ENCODE measurements around the gene FAIM. TPM values are rescaled to one million over a fixed set of nuclear protein-coding genes. Genes with fewer than 3 reads are reported as not detected.

FAIM gene
- total RNA-seq, 1 experiment from 2014 or later: 15.0 TPM

DNA sequence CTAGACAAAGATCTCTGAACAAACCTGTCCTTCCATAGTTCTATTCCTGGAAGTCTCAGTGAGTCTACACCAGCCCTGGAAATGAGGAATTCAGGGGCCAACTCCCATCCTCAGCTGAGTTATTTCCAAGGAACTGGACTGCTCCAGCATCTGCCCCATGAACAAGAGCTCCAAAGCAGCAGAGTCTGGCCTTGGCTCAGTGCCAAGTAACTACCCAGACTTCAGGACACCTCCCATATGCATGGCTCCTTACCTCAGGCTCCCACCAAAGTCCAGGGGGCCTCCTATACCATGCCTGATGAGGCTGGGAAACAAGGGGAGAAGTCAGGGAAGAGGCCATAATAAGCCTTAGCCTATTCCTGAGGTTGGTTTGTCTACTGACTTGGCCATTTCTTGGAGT, 45.0 kb downstream of the FAIM start:
- DNase-seq (ENCODE audit: unreplicated experiment): no peak
- H3K27ac Mint-ChIP-seq (ENCODE audit: low read depth, unreplicated experiment): no peak overlapping the region
- ChIA-PET POLR2A (interaction anchor here (0.5 to 1.6 kb wide), 5 partner anchors 8 to 220 kb away, joined by 3 to 4 read pairs (median 3); no protein-coding TSS in a partner anchor), CTCF (interaction anchor here (0.6 to 1.0 kb wide), 2 partner anchors 64 to 262 kb away, joined by 3 to 5 read pairs; no protein-coding TSS in a partner anchor)
- peaks cover 44% of the 10 kb centered on the region for H3K36me3 Mint-ChIP-seq (ENCODE audit: insufficient read depth, unreplicated experiment)
- no peaks in the 10 kb centered on the region for H3K9me3 Mint-ChIP-seq (ENCODE audit: unreplicated experiment)
- no peaks in the 10 kb centered on the region for H3K4me1 Mint-ChIP-seq (ENCODE audit: insufficient read depth, unreplicated experiment)
- no peak overlapping the region for H3K4me3 Mint-ChIP-seq (ENCODE audit: unreplicated experiment)
- TF ChIP-seq, protein P1, sequence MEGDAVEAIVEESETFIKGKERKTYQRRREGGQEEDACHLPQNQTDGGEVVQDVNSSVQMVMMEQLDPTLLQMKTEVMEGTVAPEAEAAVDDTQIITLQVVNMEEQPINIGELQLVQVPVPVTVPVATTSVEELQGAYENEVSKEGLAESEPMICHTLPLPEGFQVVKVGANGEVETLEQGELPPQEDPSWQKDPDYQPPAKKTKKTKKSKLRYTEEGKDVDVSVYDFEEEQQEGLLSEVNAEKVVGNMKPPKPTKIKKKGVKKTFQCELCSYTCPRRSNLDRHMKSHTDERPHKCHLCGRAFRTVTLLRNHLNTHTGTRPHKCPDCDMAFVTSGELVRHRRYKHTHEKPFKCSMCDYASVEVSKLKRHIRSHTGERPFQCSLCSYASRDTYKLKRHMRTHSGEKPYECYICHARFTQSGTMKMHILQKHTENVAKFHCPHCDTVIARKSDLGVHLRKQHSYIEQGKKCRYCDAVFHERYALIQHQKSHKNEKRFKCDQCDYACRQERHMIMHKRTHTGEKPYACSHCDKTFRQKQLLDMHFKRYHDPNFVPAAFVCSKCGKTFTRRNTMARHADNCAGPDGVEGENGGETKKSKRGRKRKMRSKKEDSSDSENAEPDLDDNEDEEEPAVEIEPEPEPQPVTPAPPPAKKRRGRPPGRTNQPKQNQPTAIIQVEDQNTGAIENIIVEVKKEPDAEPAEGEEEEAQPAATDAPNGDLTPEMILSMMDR (IDR thresholded peaks at IDR 0.05; ENCODE audit: unreplicated experiment): no peak
- no peaks in the 10 kb centered on the region for H3K27me3 Mint-ChIP-seq (ENCODE audit: insufficient read depth, unreplicated experiment)
- intact Hi-C loops (cut with micrococcal nuclease): no loop called here
- BruUV-seq (replicated peaks): no TSS peak

DNA sequence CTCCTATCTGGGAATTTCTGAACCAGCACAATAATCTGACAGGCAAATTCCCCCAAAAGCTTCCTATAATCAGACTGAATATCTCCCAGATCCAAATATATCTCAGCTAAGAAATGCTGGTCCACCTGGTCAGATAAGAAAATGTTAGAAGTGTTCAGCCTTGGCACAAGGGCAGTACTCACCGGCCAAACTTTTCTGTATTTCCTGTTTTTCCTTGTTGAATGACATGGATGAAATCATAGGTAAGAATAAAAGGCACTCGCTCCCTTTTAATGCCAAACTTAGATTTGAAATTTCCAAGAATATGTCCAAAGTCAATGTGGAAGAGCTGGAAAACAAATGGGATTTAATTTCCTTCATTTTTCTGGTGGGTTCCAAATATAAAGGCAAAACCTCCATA, 48.9 kb downstream of the FAIM start:
- no peaks in the 10 kb centered on the region for H3K27me3 Mint-ChIP-seq (ENCODE audit: insufficient read depth, unreplicated experiment)
- no peak overlapping the region for H3K4me3 Mint-ChIP-seq (ENCODE audit: unreplicated experiment)
- H3K27ac Mint-ChIP-seq (ENCODE audit: low read depth, unreplicated experiment): no peak overlapping the region
- no peak for DNase-seq (ENCODE audit: unreplicated experiment)
- intact Hi-C loops (cut with micrococcal nuclease): no loop called here
- no peaks in the 10 kb centered on the region for H3K4me1 Mint-ChIP-seq (ENCODE audit: insufficient read depth, unreplicated experiment)
- ChIA-PET POLR2A (no interaction called here), CTCF (interaction anchor here (1.5 kb wide), 1 partner anchor 258 kb away, joined by 4 read pairs; no protein-coding TSS in a partner anchor)
- H3K9me3 Mint-ChIP-seq (ENCODE audit: unreplicated experiment): no peaks in the 10 kb centered on the region
- BruUV-seq (replicated peaks): no TSS peak
- peaks cover 45% of the 10 kb centered on the region for H3K36me3 Mint-ChIP-seq (ENCODE audit: insufficient read depth, unreplicated experiment)
- TF ChIP-seq, protein P1 (IDR thresholded peaks at IDR 0.05; ENCODE audit: unreplicated experiment): no peak

DNA sequence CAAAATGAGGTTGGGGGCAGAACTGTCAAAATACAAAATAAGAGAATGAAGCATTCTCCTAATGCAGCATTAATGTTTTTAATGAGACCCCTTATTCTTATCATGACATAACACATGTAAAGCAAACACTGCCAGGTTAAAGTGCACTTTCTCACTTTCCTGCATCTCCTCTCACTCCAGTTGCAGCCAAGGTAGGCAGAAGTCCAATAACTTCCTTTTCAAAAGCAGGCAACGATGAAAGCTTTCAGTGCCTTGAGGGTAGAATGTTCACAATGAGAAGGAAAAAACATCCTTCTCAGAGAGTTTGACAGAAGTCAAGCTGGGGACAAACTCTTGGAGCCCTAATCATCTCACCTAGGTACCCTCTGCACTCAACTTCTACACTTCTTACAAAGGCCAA, 59.5 kb downstream of the FAIM start:
- no peak for DNase-seq (ENCODE audit: unreplicated experiment)
- no peak overlapping the region for H3K4me3 Mint-ChIP-seq (ENCODE audit: unreplicated experiment)
- CTCF ChIA-PET: no interaction called here
- BruUV-seq (replicated peaks): no TSS peak
- no peak overlapping the region for H3K27ac Mint-ChIP-seq (ENCODE audit: low read depth, unreplicated experiment)
- H3K4me1 Mint-ChIP-seq (ENCODE audit: insufficient read depth, unreplicated experiment): no peaks in the 10 kb centered on the region
- POLR2A ChIA-PET: no interaction called here
- TF ChIP-seq, protein P1 (IDR thresholded peaks at IDR 0.05; ENCODE audit: unreplicated experiment): no peak
- no peaks in the 10 kb centered on the region for H3K9me3 Mint-ChIP-seq (ENCODE audit: unreplicated experiment)
- H3K36me3 Mint-ChIP-seq (ENCODE audit: insufficient read depth, unreplicated experiment): peaks cover 56% of the 10 kb centered on the region
- no peaks in the 10 kb centered on the region for H3K27me3 Mint-ChIP-seq (ENCODE audit: insufficient read depth, unreplicated experiment)
- intact Hi-C loops (cut with micrococcal nuclease): no loop called here

DNA sequence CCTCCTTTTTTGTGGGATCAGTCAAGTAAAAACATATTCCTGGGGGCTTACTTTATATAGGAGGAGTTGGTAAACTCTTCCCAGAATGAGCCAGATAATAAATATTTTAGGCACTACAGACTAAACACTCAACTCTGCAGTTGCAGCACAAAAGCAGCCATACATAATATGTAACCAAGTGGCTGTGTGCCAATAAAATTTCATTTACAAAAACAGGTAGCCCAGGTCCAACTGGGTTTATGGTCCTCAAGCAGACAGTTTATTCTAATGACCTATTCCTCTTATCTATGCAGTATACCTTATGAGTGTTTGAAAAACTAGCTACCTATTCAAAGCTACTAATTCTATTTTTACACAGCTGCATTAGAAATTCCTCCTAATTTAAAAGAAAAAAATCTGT, 61.8 kb downstream of the FAIM start:
- DNase-seq (ENCODE audit: unreplicated experiment): no peak
- peaks cover 7% of the 10 kb centered on the region for H3K9me3 Mint-ChIP-seq (ENCODE audit: unreplicated experiment)
- H3K36me3 Mint-ChIP-seq (ENCODE audit: insufficient read depth, unreplicated experiment): peaks cover 58% of the 10 kb centered on the region
- H3K27me3 Mint-ChIP-seq (ENCODE audit: insufficient read depth, unreplicated experiment): no peaks in the 10 kb centered on the region
- no peak overlapping the region for H3K27ac Mint-ChIP-seq (ENCODE audit: low read depth, unreplicated experiment)
- ChIA-PET CTCF (interaction anchor here (0.6 to 2.0 kb wide), 3 partner anchors 76 to 245 kb away, joined by 3 to 8 read pairs (median 3); partner anchors contain the start of gene CEP70), POLR2A (interaction anchor here (1.1 kb wide), 1 partner anchor 9 kb away, joined by 3 read pairs; no protein-coding TSS in a partner anchor)
- H3K4me1 Mint-ChIP-seq (ENCODE audit: insufficient read depth, unreplicated experiment): no peaks in the 10 kb centered on the region
- intact Hi-C loops (cut with micrococcal nuclease): no loop called here
- TF ChIP-seq, protein P1 (IDR thresholded peaks at IDR 0.05; ENCODE audit: unreplicated experiment): no peak
- BruUV-seq (replicated peaks): no TSS peak
- H3K4me3 Mint-ChIP-seq (ENCODE audit: unreplicated experiment): no peak overlapping the region

All from MCF 10A (cell line).